ENCODE results near the gene MINK1.
"Not testable (repeated sequence)": the region's sequence is repeated elsewhere in the genome, so short reads cannot be mapped to it uniquely, and the experiment has no call there.

The MINK1 gene

GRCh38 chr17:4852567-4853207 lies 19.5 kb downstream of the MINK1 start:
- H3K4me1 Mint-ChIP-seq = peaks cover 66% of the 10 kb centered on the region
- peaks cover 5% of the 10 kb centered on the region for H3K9me3 Mint-ChIP-seq
- DNase-seq = no peak
- no peak for TF ChIP-seq CTCF (IDR thresholded peaks at IDR 0.05)
- H3K27me3 Mint-ChIP-seq (ENCODE audit: low read depth, poor library complexity) = no peaks in the 10 kb centered on the region
- peaks cover 21% of the 10 kb centered on the region for H3K36me3 Mint-ChIP-seq (ENCODE audit: low read depth)
- H3K27ac Mint-ChIP-seq = peak overlapping the region; percentile 37
- no peak overlapping the region for H3K4me3 Mint-ChIP-seq

GRCh38 chr17:4853208-4853671 lies 20.1 kb downstream of the MINK1 start:
- no peak for DNase-seq
- Mint-ChIP-seq H3K9me3 (peaks cover 5% of the 10 kb centered on the region), H3K27me3 (ENCODE audit: low read depth, poor library complexity) (no peaks in the 10 kb centered on the region), H3K36me3 (ENCODE audit: low read depth) (peaks cover 21% of the 10 kb centered on the region), H3K4me3 (no peak overlapping the region), H3K4me1 (peaks cover 67% of the 10 kb centered on the region), H3K27ac (no peak overlapping the region)
- no peak for TF ChIP-seq CTCF (IDR thresholded peaks at IDR 0.05)

- H3K27ac Mint-ChIP-seq = peak overlapping the region; percentile 88
- no peak for TF ChIP-seq CTCF (IDR thresholded peaks at IDR 0.05)
- peaks cover 5% of the 10 kb centered on the region for H3K9me3 Mint-ChIP-seq
- no peaks in the 10 kb centered on the region for H3K27me3 Mint-ChIP-seq (ENCODE audit: low read depth, poor library complexity)
- H3K36me3 Mint-ChIP-seq (ENCODE audit: low read depth) = peaks cover 21% of the 10 kb centered on the region
- no peak overlapping the region for H3K4me3 Mint-ChIP-seq
- peaks cover 71% of the 10 kb centered on the region for H3K4me1 Mint-ChIP-seq
- no peak for DNase-seq
These were observed 21.1 kb downstream of the MINK1 start for GRCh38 chr17:4854111-4854681.

- Mint-ChIP-seq H3K27me3 (ENCODE audit: low read depth, poor library complexity) (no peaks in the 10 kb centered on the region), H3K4me3 (peak overlapping the region; percentile 9), H3K27ac (peak overlapping the region; percentile 50), H3K9me3 (peaks cover 5% of the 10 kb centered on the region), H3K4me1 (peaks cover 70% of the 10 kb centered on the region), H3K36me3 (ENCODE audit: low read depth) (peaks cover 23% of the 10 kb centered on the region)
- no peak for DNase-seq
- no peak for TF ChIP-seq CTCF (IDR thresholded peaks at IDR 0.05)
These were observed 23.3 kb downstream of the MINK1 start for GRCh38 chr17:4856271-4856936.

- Mint-ChIP-seq H3K27ac (peak overlapping the region; percentile 48), H3K4me3 (no peak overlapping the region), H3K27me3 (ENCODE audit: low read depth, poor library complexity) (no peaks in the 10 kb centered on the region), H3K4me1 (peaks cover 67% of the 10 kb centered on the region), H3K36me3 (ENCODE audit: low read depth) (peaks cover 25% of the 10 kb centered on the region), H3K9me3 (peaks cover 5% of the 10 kb centered on the region)
- DNase-seq = no peak
- TF ChIP-seq CTCF (IDR thresholded peaks at IDR 0.05) = no peak
These were observed 23.8 kb downstream of the MINK1 start for GRCh38 chr17:4856937-4857314.

- DNase-seq; H3K9me3 Mint-ChIP-seq; H3K4me3 Mint-ChIP-seq; H3K27me3 Mint-ChIP-seq (ENCODE audit: low read depth, poor library complexity): not testable (repeated sequence)
- peak overlapping the region; percentile 75 for H3K27ac Mint-ChIP-seq
- peaks cover 27% of the 10 kb centered on the region for H3K36me3 Mint-ChIP-seq (ENCODE audit: low read depth)
- H3K4me1 Mint-ChIP-seq = peaks cover 62% of the 10 kb centered on the region
These were observed 24.2 kb downstream of the MINK1 start for GRCh38 chr17:4857347-4857746.
